HK-2 (cell line): Measurements from ENCODE around the gene COL5A1.

ENCODE experiments used
- DNase-seq: peaks from one replicate; pipeline ENCODE4 v3.0.0-alpha.2; 2018; ENCODE audit not compliant: unreplicated experiment

COL5A1 gene

GRCh38 chr9:134879664-134880483 lies 238.3 kb downstream of the COL5A1 start:
- no peak for DNase-seq

- DNase-seq = no peak
These were observed 239.1 kb downstream of the COL5A1 start, which contains the start of gene FCN2 for GRCh38 chr9:134880484-134881312. TSS of gene FCN2 (plus strand) at chr9:134880810. CDS start at chr9:134880822, 12 bp downstream.

GRCh38 chr9:134881313-134881670 lies 239.7 kb downstream of the COL5A1 start:
- no peak for DNase-seq

- DNase-seq = no peak
These were observed 240.7 kb downstream of the COL5A1 start for GRCh38 chr9:134882204-134882785.

GRCh38 chr9:134883040-134883782 lies 241.6 kb downstream of the COL5A1 start:
- no peak for DNase-seq

- DNase-seq = no peak
These were observed 242.9 kb downstream of the COL5A1 start for GRCh38 chr9:134884492-134884891.

- no peak for DNase-seq
These were observed 243.5 kb downstream of the COL5A1 start for GRCh38 chr9:134885001-134885678.

GRCh38 chr9:134885679-134886412 lies 244.2 kb downstream of the COL5A1 start:
- no peak for DNase-seq

GRCh38 chr9:134886413-134886913 lies 244.9 kb downstream of the COL5A1 start:
- DNase-seq = no peak

- DNase-seq = no peak
These were observed 245.6 kb downstream of the COL5A1 start for GRCh38 chr9:134887219-134887618.

GRCh38 chr9:134887686-134888602 lies 246.3 kb downstream of the COL5A1 start:
- DNase-seq = no peak

- no peak for DNase-seq
These were observed 247.1 kb downstream of the COL5A1 start for GRCh38 chr9:134888603-134889190.

GRCh38 chr9:134889386-134890154 lies 248.0 kb downstream of the COL5A1 start:
- no peak for DNase-seq

GRCh38 chr9:134890155-134890495 lies 248.5 kb downstream of the COL5A1 start:
- DNase-seq = no peak

GRCh38 chr9:134891053-134891452 lies 249.4 kb downstream of the COL5A1 start:
- no peak for DNase-seq

GRCh38 chr9:134891713-134892112 lies 250.1 kb downstream of the COL5A1 start:
- DNase-seq = no peak

GRCh38 chr9:134892221-134892620 lies 250.6 kb downstream of the COL5A1 start:
- no peak for DNase-seq

GRCh38 chr9:134892820-134893420 lies 251.3 kb downstream of the COL5A1 start:
- no peak for DNase-seq
